Endothelial cell of hepatic sinusoid (primary cell): ENCODE measurements around the gene SPDYE17.
"Not testable (repeated sequence)": the region's sequence is repeated elsewhere in the genome, so short reads cannot be mapped to it uniquely, and the experiment has no call there.

Source experiments
- in situ Hi-C: cut with HindIII; loops from 2 replicates; pipeline ENCODE4 v1.10.0; 2017; ENCODE audit warnings: low sequenced_read_pairs

The SPDYE17 gene, protein sequence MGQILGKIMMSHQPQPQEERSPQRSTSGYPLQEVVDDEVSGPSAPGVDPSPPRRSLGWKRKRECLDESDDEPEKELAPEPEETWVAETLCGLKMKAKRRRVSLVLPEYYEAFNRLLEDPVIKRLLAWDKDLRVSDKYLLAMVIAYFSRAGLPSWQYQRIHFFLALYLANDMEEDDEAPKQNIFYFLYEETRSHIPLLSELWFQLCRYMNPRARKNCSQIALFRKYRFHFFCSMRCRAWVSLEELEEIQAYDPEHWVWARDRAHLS

DNA sequence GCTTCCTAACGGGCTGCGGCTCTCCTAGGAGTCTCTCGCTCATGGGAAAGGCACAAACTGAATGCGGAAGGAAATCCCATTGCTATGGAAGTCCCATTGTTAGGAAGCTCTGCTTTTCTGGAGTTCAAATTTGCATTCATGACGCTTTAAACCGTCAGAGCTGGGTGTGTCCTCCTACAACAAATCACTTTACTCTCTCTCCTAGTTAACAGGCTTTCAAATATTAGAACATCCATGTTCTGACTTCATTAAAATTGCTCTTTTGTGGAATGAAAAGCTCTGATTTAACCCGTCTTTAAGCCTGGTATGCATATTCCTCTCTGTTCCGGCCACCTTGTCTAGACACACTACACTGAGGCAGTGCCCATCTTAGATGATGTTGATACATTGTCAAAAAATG is at the start of gene SPDYE17:
Gene SPDYE17, minus strand, starts transcription at position 101 of the 400 bp plus-strand sequence. CDS start 1,791 bp downstream, outside the sequence.
- in situ Hi-C loops, result not testable (repeated sequence)

DNA sequence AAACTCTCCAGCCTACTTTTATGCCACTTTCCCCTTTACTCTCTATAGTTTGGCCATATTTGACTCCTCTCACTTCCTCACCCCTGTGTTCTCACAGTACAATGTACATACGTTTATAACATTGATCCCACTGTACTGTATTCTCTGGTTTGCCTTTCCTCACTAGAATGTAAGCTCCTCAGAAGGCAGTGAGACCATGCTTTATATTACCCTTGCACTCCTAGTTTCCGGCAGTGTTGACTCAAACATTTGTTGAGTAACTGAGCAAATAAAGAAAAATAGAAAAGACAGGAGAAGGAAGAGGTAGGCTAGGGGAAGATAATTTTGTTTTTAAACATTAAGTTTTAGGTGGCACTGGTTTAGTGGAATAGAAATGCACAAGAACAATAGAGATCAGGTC is 48.1 kb upstream of the SPDYE17 start:
- in situ Hi-C loops, result not testable (repeated sequence)

DNA sequence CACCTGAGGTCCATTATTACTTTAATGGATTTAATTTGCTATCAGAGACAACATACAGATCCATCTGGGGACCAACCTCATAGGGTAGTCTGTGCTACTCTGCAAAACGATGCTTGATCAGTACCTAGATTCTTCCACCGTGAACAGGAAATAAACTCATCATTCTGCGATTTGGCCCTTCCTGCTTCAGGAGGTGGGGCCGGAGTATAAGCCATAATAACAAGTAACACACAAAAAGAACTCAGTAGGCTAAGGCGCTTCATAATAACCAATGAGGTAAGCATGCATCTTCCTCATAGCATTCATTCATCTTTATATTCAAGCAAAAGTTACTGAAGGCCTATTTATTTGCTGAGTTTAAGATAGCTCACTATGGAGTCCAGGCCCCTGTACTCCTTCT is 47.5 kb upstream of the SPDYE17 start:
- in situ Hi-C loops, result not testable (repeated sequence)

DNA sequence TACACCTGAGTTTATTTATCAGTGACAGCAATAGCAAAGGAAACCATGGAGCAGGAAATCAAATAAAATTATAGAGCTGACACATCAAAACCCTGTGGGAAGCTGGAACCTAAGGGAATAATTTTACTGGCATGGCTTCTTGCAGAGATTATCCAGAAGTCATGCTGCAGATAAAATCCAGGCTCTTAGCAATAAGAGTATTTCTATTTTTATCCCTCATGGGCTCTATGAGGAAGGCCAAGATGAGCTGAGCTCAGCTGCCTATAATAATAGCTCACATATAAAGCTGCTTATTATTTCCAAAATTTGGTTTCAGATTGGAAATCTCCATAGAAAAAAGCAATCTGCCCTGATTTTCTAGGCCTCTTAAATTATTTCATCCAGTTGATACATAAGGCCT is 47.0 kb upstream of the SPDYE17 start:
- in situ Hi-C loops, result not testable (repeated sequence)

DNA sequence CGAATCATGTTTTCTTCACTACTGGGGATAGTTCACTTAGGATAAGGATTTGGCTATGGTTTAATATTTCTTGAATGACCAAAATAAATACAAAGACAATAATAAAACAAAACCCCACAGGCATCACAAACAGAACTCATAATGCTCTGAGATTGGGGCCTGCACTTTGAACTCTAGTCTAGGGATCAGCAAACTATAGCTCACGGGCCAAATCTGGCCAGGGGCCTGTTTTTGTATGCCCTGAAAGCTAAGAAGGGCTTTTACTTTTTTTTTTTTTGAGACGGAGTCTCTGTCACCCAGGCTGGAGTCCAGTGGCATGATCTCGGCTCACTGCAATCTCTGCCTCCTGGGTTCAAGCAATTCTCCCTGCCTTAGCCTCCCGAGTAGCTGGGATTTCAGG is 44.9 kb upstream of the SPDYE17 start:
- in situ Hi-C loops, result not testable (repeated sequence)

DNA sequence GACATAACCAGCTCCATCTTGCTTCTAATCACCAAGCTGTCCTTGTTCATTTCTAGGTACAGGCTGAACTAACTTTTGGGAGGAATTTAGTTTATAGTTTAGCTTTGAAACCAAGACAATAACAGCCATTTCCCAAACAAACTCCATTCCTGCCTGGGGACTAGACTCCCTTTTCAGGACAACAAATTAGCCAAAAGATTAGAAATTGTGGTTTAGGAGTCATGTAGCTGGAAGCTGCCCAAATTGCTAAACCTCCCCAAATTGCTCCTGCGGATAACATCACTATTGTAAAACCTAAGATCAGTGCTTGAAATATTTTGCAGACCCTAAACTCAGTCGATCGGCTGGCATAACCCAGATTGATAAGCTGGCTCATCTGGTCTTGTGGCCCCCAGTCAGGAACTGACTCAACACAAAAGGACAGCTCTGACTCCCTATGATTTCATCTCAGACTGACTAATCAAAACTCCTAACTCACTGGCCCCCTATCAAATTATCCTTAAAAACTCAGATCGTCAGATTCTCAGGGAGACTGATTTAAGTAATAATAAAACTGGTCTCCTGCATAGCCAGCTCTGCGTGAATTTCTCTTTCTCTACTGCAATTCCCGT is 42.7 kb upstream of the SPDYE17 start:
- in situ Hi-C loops, result not testable (repeated sequence)

DNA sequence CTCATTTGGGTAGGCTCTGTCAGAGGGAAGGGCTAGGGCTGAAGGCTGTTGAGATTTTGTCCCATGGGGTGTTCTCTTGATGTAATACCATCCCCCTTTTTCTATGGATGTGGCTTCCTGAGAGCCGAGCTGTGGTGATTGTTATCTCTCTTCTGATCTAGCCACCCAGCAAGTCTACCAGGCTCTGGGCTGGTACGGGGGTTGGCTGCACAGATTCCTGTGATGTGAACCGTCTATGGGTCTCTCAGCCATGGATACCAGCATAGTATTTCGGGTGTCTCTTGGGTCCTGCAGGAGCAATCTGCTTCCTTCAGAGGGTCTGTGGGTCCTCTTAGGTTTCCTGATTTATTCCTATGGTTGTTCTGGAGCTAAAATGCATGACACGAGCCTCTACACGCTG is 38.9 kb upstream of the SPDYE17 start:
- in situ Hi-C loops, result not testable (repeated sequence)

DNA sequence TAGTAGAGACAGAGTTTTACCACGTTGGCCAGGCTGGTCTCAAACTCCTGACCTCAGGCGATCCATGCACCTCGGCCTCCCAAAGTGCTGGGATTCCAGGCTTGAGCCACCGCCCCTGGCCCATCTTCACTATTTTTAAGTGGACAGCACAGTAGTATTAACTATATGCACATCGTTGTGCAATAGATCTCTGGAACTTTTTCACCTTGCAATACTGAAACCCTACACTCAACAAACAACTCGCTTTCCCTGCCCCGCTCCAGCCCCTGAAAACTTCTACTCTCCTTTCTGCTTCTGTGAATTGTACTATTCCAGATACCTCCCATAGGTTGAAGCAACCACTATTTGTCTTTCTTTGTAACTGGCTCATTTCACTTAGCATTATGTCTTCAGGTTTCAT is 33.7 kb upstream of the SPDYE17 start:
- in situ Hi-C loops, result not testable (repeated sequence)

DNA sequence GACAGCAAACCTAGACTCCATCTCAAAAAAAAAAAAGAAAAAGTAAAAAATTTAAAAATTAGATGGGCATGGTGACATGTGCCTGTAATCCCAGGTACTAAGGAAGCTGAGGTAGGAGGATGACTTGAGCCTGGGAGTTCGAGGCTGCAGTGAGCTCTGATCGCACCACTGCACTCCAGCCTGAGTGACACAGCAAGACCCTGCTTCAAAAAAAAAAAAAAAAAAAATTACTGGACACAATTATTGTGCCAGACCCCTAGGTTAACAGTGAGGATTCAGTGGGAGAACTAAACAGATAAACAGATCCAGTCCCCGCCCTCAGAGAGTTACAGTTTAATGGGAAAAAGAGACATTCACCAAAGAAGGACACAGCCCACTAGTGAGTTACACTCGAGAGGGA is 31.6 kb upstream of the SPDYE17 start:
- in situ Hi-C loops, result not testable (repeated sequence)

DNA sequence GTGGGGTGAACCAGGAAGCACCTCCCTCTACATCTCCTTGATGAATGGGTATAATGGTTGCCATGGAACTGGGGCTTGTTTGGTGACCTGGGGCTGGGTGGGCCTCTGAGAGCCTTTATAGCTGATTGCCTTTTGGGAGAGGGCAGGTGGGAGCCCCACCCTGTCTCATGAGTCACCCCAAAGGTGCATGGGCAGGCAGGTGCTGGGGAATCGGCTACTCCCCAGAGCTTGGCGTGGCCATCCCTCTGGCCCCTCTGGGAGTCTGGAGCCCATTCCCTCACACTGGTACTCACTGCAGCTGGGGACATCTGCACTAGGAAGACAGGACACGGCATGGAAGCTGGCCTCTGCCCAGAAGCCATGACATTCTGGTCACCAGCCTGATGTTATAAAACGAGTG is 30.4 kb upstream of the SPDYE17 start, which contains the start of gene SPDYE18:
Gene SPDYE18, minus strand, starts transcription at position 2 of the 400 bp plus-strand sequence. CDS start 2,046 bp downstream, outside the sequence.
- in situ Hi-C loops, result not testable (repeated sequence)

DNA sequence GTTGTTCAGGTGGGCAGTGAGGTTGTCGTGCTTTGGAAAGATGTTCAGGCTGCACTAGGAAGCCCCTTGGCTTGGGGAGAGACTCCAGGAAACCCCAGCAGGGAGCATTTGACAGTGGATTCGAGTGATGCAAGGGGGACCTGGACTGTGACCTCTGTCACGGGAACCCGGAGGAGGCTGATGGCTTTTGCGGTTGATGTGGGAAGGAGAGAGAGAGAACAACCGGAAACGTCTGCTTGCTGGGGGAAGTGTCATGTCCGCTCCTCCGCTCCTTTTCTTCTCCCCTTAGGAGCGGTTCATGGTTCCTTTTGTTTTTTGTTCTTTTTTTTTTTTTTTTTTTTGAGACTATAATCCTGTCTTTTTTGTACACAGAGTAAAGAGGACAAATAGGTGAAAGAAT is 5.8 kb downstream of the SPDYE17 start:
- in situ Hi-C loops, result not testable (repeated sequence)

DNA sequence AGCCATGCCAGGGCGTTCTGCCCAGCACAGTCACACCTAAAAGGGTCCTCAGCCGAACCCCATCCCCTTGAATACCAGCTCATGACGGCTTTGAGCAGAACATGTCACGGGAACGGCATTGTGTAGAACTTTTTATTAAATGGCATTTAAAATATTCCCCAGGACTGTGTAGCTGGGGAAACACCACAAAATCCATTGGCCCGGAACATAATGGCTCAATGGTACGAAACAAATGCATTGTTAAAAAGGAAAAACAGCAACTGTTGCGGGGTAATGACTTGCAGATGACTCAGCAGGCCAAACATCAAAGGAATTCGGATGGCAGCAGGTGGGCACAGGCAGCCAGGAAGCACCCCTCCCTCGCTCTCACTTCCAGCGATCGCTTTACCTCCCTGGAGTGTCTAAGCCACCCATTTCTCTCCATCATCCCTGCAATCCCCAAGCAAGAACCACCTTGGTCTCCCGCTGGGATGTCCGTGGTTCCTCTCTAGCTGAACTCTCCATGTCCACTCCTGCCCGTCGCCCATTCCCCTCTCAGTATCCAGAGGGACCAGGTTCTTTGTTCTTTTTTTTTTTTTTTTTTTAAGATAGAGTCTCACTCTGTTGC is 22.0 kb downstream of the SPDYE17 start:
- in situ Hi-C loops, result not testable (repeated sequence)

DNA sequence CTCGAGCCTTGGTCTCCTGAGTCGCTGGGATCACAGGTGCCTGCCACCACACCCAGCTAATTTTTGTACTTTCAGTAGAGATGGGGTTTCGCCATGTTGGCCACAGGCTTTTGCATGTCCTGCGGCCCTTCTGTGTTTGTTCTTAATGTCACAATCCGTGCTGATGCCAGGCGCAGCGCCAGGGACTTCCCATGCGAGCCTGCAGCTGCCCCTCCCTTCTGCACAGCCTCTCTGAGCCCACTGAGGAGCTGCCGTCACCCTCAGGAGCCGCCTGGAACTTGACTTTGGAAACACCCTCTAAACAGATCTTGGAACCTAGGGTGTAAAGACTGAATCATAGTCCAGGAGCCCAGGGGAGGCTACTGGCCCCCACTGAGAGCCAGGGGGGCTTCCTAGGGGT is 24.2 kb downstream of the SPDYE17 start:
- in situ Hi-C loops, result not testable (repeated sequence)

DNA sequence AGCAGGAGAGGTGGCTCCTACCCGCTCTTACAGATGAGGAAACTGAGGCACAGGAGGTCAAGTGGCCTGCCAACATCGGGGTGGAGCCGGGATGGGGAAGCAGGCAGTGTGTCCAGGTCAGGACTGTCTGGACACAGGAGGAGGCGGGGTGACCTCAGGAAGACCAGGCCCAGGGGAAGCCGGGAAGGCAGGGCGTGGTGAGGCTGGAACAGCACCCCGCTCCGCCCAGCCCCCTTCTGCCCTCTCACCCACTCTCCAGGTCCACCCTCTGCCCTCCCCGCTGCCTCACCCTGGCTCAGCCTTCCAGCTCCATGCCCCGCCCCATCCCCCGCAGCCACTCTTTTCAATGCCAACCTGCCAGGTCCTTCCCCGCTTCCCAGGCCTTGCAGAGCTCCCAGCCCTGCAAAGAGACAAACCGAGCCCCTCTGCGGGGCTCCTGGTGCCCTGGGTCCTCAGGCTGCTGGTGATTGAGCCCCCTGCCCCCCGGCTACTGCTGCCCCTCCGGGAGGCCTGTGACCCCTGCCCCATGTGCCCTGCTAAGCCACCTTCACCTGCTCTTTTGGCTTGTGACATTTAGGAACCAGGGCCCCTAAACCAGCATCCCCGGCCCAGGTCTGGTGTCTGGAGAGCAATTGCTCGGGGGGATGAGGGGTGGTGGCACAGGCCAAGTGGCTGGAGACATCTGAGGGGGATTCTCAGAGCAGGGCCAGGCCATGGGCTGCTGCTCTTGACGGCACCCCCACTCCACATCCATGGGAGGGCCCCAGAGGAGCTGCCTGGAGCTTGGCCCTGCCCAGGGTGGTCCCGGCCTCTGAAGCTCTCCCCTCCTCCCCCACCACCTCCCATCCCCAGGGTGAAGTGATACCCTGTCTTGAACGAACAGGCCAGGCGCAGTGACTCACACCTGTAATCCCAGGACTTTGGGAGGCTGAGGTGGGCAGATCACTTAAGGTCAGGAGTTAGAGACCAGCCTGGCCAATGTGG is 25.7 kb downstream of the SPDYE17 start:
- in situ Hi-C loops, result not testable (repeated sequence)

DNA sequence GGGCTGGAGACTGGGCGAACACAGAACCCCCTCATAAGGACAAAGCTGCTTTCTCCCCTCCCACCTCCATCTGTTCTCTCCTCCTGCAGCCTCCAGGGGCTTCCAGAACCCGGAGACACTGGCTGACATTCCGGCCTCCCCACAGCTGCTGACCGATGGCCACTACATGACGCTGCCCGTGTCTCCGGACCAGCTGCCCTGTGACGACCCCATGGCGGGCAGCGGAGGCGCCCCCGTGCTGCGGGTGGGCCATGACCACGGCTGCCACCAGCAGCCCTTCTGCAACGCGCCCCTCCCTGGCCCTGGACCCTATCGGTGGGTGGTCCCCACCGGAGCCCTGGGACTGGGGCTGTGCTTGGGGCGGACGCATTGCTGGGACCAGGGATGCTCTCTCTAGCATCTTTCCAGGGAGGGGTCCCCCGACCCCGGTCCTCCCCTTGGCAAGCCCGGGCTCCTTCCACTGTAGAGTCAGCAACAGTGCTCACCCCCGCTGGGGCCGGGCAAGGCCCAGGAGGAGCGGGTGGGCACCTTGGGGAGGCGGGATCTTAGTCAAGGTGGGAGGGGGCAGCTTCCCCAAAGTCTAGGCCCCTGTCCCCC is 26.6 kb downstream of the SPDYE17 start:
- in situ Hi-C loops, result not testable (repeated sequence)

DNA sequence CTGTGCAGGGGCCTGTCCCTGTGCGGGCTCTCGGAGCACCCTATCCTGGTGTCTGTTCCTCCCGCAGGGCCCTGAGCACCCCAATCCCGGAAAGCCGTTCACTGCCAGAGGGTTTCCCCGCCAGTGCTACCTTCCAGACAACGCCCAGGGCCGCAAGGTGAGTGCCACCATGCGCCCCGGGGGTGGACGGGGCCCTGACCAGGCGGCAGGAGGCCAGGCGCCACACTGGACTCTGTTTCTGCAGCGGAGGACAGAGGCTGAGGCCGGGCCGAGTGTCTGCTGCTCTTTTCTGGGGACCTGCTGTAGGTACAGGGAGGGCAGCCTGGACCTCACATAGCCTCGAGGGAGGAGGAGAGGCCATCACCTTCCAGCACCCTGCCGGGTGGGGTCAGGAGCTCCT is 28.0 kb downstream of the SPDYE17 start:
- in situ Hi-C loops, result not testable (repeated sequence)

DNA sequence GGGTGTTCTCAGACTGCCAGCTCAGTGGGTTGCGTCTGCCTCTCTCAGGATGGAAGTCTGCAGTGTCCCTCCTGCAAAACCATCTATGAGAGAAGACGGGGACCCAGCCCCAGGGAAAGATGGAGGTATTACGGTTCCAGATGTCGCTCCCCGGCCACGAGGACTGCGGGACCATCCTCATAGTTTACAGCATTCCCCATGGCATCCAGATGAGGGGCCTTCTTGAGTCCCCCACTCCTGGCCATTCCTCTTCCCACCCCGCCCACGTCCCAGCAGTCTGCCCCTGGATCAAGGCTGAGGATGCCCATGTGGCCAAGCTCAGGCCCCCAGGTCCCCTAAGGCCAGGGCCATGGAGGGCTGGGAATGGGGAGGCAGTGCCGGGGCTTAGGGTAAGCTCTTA is 28.9 kb downstream of the SPDYE17 start:
- in situ Hi-C loops, result not testable (repeated sequence)

DNA sequence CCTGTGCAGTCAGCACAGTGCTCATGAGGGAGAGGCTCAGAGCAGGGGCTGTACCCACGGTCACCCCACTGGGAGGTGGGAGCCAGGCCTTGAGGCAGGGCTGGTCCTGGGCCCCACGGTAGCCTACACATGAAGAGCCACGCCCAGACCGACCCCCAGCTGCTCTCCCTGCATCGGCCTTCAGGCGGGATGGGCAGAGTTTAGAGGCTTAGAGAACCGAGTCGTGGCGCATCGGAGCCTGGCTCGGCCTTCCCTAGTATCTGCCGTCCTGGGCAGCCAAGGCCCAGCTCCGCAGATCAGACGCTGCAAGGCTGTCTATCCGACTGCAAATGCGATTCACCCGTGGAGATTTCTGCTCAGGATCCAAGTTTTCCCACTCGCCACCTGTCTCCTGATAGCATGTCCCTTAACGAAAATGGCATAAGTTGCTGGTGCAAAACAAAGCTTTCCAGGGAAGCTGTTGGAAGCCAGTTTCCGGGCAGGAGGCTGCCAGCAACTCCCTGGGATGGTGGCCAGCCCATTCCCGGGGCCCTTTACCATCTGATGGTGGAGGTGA is 29.4 kb downstream of the SPDYE17 start:
- in situ Hi-C loops, result not testable (repeated sequence)

DNA sequence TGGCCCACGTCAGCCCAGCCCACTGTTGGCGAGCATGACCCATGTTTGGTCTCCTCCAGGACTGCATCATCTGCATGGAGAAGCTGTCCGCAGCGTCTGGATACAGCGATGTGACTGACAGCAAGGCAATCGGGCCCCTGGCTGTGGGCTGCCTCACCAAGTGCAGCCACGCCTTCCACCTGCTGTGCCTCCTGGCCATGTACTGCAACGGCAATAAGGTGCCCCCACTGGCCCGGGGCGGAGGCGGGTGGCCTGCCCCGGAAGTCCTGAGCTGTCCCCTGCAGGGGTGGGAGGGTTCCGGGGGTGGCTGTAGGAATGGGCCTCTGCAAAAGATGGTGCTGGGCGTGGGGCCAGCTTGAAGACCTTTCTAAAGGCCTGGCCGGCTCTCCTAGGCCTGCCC is 30.1 kb downstream of the SPDYE17 start:
- in situ Hi-C loops, result not testable (repeated sequence)

DNA sequence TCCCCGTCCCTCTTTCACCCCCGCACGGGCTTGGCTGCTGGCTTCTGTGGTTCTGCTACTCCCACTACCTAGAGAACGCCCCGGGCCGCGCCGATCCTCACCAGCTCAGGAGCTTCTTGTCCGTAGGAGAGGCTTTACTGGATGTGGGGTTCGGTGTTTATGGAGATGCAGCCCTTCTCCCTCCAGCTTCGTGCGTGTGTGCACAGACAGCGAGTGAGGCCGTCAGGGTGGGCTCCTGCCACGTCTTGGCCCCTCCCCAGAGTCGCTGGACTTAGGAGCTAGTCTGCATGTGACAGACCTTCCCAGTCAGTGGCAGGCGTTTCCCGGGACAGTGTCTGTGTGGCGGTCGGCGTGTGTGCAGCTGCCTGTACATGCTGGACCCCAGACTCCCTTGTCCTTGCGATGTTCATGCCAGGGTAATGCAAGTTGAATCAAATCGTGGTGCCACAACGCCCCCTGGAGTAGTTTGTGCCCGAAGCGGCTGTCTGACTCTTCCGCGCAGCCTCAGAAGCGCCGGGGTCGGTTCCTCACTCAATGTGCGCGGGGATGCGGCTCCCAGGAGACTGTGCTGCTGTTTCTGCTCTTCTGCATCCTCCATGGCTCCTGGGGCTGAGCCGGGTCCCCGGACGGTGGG is 32.6 kb downstream of the SPDYE17 start:
- in situ Hi-C loops, result not testable (repeated sequence)
